GM21825 (cell line): ENCODE data around the gene CIAO1.
"Not testable (repeated sequence)": the region's sequence is repeated elsewhere in the genome, so short reads cannot be mapped to it uniquely, and the experiment has no call there.

Source experiments
- ATAC-seq: cut with Tn5 transposase; IDR thresholded peaks from one replicate; pipeline ENCODE4 v1.9.1; 2021; ENCODE audit warnings: mild to moderate bottlenecking, moderate library complexity; ENCODE audit not compliant: unreplicated experiment

CIAO1 gene

GRCh38 chr2:96274355-96275056 lies 8.5 kb downstream of the CIAO1 start:
- no peak for ATAC-seq

- no peak for ATAC-seq
Observed at GRCh38 chr2:96276787-96277499, 10.9 kb downstream of the CIAO1 start.

- ATAC-seq: no peak
Observed at GRCh38 chr2:96287273-96287856, 21.3 kb downstream of the CIAO1 start.

GRCh38 chr2:96291751-96292150 lies 25.7 kb downstream of the CIAO1 start:
- no peak for ATAC-seq

- ATAC-seq: not testable (repeated sequence)
Observed at GRCh38 chr2:96294271-96294670, 28.2 kb downstream of the CIAO1 start.

GRCh38 chr2:96296925-96297324 lies 30.9 kb downstream of the CIAO1 start:
- no peak for ATAC-seq

- ATAC-seq: no peak
Observed at GRCh38 chr2:96301865-96302264, 35.8 kb downstream of the CIAO1 start.

GRCh38 chr2:96304606-96305005 lies 38.6 kb downstream of the CIAO1 start:
- ATAC-seq: no peak

GRCh38 chr2:96305091-96305978 lies 39.3 kb downstream of the CIAO1 start, which contains the start of gene SNRNP200:
SNRNP200 (minus strand) TSS chr2:96305546; CDS start chr2:96305437, 109 bp downstream.
- peak; percentile 84 for ATAC-seq

- no peak for ATAC-seq
Observed at GRCh38 chr2:96305979-96306308, 39.9 kb downstream of the CIAO1 start.

GRCh38 chr2:96306370-96306769 lies 40.3 kb downstream of the CIAO1 start:
- ATAC-seq: no peak

GRCh38 chr2:96308248-96308647 lies 42.2 kb downstream of the CIAO1 start:
- ATAC-seq: no peak

GRCh38 chr2:96315005-96315399 lies 49.0 kb downstream of the CIAO1 start:
- no peak for ATAC-seq

- no peak for ATAC-seq
Observed at GRCh38 chr2:96315400-96316071, 49.5 kb downstream of the CIAO1 start.

- ATAC-seq: no peak
Observed at GRCh38 chr2:96316999-96317398, 51.0 kb downstream of the CIAO1 start.

GRCh38 chr2:96317584-96317997 lies 51.6 kb downstream of the CIAO1 start:
- no peak for ATAC-seq

- ATAC-seq: no peak
Observed at GRCh38 chr2:96318723-96319122, 52.7 kb downstream of the CIAO1 start.

GRCh38 chr2:96319396-96319795 lies 53.4 kb downstream of the CIAO1 start:
- ATAC-seq: no peak

GRCh38 chr2:96320326-96320725 lies 54.3 kb downstream of the CIAO1 start:
- no peak for ATAC-seq
